KOPT-K1 (cell line): Measurements from ENCODE around the gene ANKFY1.

Source experiments
- H3K27ac ChIP-seq: fragments of 200-600 bp; sonication (generic); 2 replicates; pipeline ENCODE4 v1.5.1; 2016; ENCODE audit warnings: antibody characterized with exemption, mild to moderate bottlenecking, low read depth, low read length; ENCODE audit not compliant: poor library complexity, severe bottlenecking
- H3K36me3 ChIP-seq: fragments of 200-600 bp; sonication (generic); 2 replicates; pipeline ENCODE4 v1.5.1; 2017; ENCODE audit warnings: antibody characterized with exemption, mild to moderate bottlenecking, low read length, moderate library complexity; ENCODE audit not compliant: insufficient read depth
- H3K9me3 ChIP-seq: fragments of 200-600 bp; sonication (generic); 2 replicates; pipeline ENCODE4 v1.5.1; 2017; ENCODE audit warnings: antibody characterized with exemption, low read length, mild to moderate bottlenecking; ENCODE audit not compliant: insufficient read depth, poor library complexity, severe bottlenecking

The ANKFY1 gene

DNA sequence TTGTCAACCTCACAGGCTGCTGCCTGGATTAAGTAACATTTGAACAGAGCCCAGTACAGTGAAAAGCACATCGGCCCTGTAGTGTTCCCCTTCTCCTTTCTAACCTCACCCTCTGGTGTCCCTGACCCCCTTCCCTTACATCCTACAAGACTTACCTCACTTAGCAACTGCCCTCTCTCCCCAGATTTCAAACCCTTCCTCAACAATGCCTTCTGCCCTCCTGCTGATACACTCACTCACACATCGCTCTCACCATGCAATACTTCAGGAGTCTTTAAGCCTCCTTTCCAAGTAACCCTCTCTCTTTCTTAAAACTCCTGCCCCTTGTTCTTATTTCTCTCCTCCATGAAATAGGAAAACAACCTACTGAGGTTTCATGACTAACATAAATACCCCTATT, 138.8 kb downstream of the ANKFY1 start:
- Histone ChIP-seq H3K27ac (no peak overlapping the region), H3K36me3 (peaks cover 49% of the 10 kb centered on the region), H3K9me3 (no peaks in the 10 kb centered on the region)

- no peaks in the 10 kb centered on the region for H3K9me3 ChIP-seq
- no peak overlapping the region for H3K27ac ChIP-seq
- H3K36me3 ChIP-seq, result peaks cover 83% of the 10 kb centered on the region
These were observed 143.4 kb downstream of the ANKFY1 start for GRCh38 chr17:4120332-4120731.

GRCh38 chr17:4119299-4119698, 144.5 kb downstream of the ANKFY1 start:
- peaks cover 90% of the 10 kb centered on the region for H3K36me3 ChIP-seq
- no peak overlapping the region for H3K27ac ChIP-seq
- no peaks in the 10 kb centered on the region for H3K9me3 ChIP-seq

- no peaks in the 10 kb centered on the region for H3K9me3 ChIP-seq
- peaks cover 91% of the 10 kb centered on the region for H3K36me3 ChIP-seq
- no peak overlapping the region for H3K27ac ChIP-seq
These were observed 145.6 kb downstream of the ANKFY1 start for GRCh38 chr17:4118015-4118743.

- peaks cover 91% of the 10 kb centered on the region for H3K36me3 ChIP-seq
- no peak overlapping the region for H3K27ac ChIP-seq
- H3K9me3 ChIP-seq, result no peaks in the 10 kb centered on the region
These were observed 147.3 kb downstream of the ANKFY1 start for GRCh38 chr17:4116516-4116915.
